ENCODE results near the gene ZFYVE27.

Gene ZFYVE27

GRCh38 chr10:97777143-97777542 is 40.2 kb downstream of the ZFYVE27 start:
- Histone ChIP-seq H3K4me3 (no peak overlapping the region), H3K9ac (ENCODE audit: insufficient read length) (no peak overlapping the region)

GRCh38 chr10:97778452-97779302 is 41.7 kb downstream of the ZFYVE27 start:
- TF ChIP-seq EZH2 (IDR thresholded peaks at IDR 0.05), result no peak
- TF ChIP-seq FOXP2 (optimal IDR thresholded peaks at IDR 0.05; ENCODE audit: control extremely low read depth, extremely low read length, insufficient read depth), result no peak
- no peak for TF ChIP-seq POLR2AphosphoS5 (IDR thresholded peaks at IDR 0.05; ENCODE audit: borderline replicate concordance, low read depth, low read length)
- no peak overlapping the region for H3K4me3 ChIP-seq
- no peak for DNase-seq (ENCODE audit: low read depth, low spot score)
- H3K27ac ChIP-seq, result no peak overlapping the region
- no peak overlapping the region for H3K9ac ChIP-seq (ENCODE audit: insufficient read length)
- no peaks in the 10 kb centered on the region for H3K9me3 ChIP-seq (ENCODE audit: low read depth, low read length)
- no peaks in the 10 kb centered on the region for H3K36me3 ChIP-seq (ENCODE audit: insufficient read depth, low read length)

More at GRCh38 chr10:97777143-97777542, 40.2 kb downstream of the ZFYVE27 start:
- no peak for DNase-seq (ENCODE audit: low read depth, low spot score)
- TF ChIP-seq POLR2AphosphoS5 (IDR thresholded peaks at IDR 0.05; ENCODE audit: borderline replicate concordance, low read depth, low read length), result no peak
- no peak for TF ChIP-seq FOXP2 (optimal IDR thresholded peaks at IDR 0.05; ENCODE audit: control extremely low read depth, extremely low read length, insufficient read depth)
- TF ChIP-seq EZH2 (IDR thresholded peaks at IDR 0.05), result no peak
- H3K36me3 ChIP-seq (ENCODE audit: insufficient read depth, low read length), result no peaks in the 10 kb centered on the region
- H3K9me3 ChIP-seq (ENCODE audit: low read depth, low read length), result no peaks in the 10 kb centered on the region
- H3K27ac ChIP-seq, result no peak overlapping the region

DNA sequence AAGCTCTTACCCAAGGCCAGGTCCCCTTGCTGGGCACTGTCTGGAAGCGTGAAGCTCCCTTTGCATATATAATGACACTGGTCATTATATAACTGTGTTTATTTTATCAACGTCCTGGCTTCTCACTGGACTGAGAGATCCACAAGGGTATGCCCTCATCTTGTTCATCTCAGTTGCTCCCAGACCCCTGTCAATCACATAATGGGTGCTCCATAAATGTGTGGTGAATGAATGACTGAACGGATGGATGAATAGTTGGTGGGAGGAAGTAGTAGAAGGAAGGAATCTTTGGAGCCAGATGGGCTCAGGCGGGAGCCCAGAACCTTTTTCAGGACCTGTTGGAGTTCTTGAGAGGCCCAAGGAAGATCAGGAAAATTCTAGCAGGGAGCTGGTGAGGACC is 42.6 kb downstream of the ZFYVE27 start:
- DNase-seq (ENCODE audit: low read depth, low spot score), result no peak
- Histone ChIP-seq H3K4me3 (no peak overlapping the region), H3K9me3 (ENCODE audit: low read depth, low read length) (no peaks in the 10 kb centered on the region), H3K27ac (no peak overlapping the region), H3K36me3 (ENCODE audit: insufficient read depth, low read length) (no peaks in the 10 kb centered on the region), H3K9ac (ENCODE audit: insufficient read length) (no peak overlapping the region)
- TF ChIP-seq FOXP2 (optimal IDR thresholded peaks at IDR 0.05; ENCODE audit: control extremely low read depth, extremely low read length, insufficient read depth), result no peak
- no peak for TF ChIP-seq POLR2AphosphoS5 (IDR thresholded peaks at IDR 0.05; ENCODE audit: borderline replicate concordance, low read depth, low read length)
- TF ChIP-seq EZH2 (IDR thresholded peaks at IDR 0.05), result no peak

DNA sequence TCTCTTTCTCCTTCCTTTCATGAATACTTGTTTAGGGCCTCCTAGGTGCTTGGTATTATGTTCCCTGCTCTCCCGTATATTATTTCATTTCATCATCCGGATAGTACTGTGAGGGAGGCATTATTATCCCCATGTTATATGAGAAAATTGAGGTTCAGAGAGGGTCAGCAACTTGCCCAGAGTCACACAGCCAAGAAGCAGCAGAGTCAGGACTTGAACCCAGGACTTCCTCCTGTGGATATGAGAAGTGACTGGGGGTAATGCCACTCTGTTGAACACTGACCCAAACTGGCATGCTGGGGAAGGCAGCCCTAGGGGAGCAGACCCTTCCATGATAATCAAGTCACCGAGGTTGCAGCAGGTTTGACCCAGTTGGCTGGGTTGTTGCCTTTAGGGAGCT is 43.0 kb downstream of the ZFYVE27 start:
- no peak for DNase-seq (ENCODE audit: low read depth, low spot score)
- no peak overlapping the region for H3K9ac ChIP-seq (ENCODE audit: insufficient read length)
- TF ChIP-seq POLR2AphosphoS5 (IDR thresholded peaks at IDR 0.05; ENCODE audit: borderline replicate concordance, low read depth, low read length) (no peak), EZH2 (IDR thresholded peaks at IDR 0.05) (no peak), FOXP2 (optimal IDR thresholded peaks at IDR 0.05; ENCODE audit: control extremely low read depth, extremely low read length, insufficient read depth) (no peak)
- H3K36me3 ChIP-seq (ENCODE audit: insufficient read depth, low read length), result no peaks in the 10 kb centered on the region
- H3K27ac ChIP-seq, result no peak overlapping the region
- no peaks in the 10 kb centered on the region for H3K9me3 ChIP-seq (ENCODE audit: low read depth, low read length)
- no peak overlapping the region for H3K4me3 ChIP-seq

- no peak for DNase-seq (ENCODE audit: low read depth, low spot score)
- Histone ChIP-seq H3K4me3 (no peak overlapping the region), H3K9me3 (ENCODE audit: low read depth, low read length) (no peaks in the 10 kb centered on the region), H3K36me3 (ENCODE audit: insufficient read depth, low read length) (no peaks in the 10 kb centered on the region), H3K27ac (no peak overlapping the region), H3K9ac (ENCODE audit: insufficient read length) (no peak overlapping the region)
- TF ChIP-seq FOXP2 (optimal IDR thresholded peaks at IDR 0.05; ENCODE audit: control extremely low read depth, extremely low read length, insufficient read depth), result no peak
- no peak for TF ChIP-seq POLR2AphosphoS5 (IDR thresholded peaks at IDR 0.05; ENCODE audit: borderline replicate concordance, low read depth, low read length)
- TF ChIP-seq EZH2 (IDR thresholded peaks at IDR 0.05), result no peak
Measured at GRCh38 chr10:97780841-97781617, 44.1 kb downstream of the ZFYVE27 start.

DNA sequence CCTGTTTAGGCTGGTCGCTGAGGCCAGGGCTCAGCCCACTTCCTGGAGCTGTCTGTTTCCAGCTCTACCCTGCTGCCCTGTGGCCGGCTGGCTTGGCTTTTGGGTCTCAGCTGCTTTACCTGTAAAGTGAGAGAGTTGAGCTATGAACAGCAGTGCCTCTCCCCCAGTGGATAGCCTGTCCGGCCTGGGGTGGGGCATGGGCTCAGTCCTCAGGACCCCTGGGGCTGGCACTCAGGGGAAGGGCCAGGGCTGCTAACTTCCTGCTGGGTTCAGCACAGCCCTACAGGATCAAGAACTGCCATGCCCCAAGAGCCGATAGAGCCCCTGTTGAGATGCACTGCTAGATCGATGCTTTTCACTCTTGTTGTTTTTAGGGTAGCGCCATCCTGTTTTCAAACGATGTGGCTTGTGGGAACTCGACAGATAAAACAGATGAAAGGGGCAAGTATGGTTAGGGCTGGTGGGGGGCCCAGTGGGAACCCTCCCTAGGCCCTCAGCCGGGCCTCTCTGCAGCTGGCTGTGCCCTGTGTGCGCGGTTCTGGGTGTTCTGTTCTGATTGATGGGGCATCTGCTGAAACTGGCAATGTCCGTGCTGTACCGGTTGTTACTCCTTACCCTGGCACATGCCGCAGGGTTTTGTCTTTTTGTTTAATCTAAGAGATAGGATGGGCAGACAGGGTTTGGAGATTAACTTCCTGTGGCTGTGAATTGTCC is 44.8 kb downstream of the ZFYVE27 start:
- no peak overlapping the region for H3K4me3 ChIP-seq
- no peaks in the 10 kb centered on the region for H3K36me3 ChIP-seq (ENCODE audit: insufficient read depth, low read length)
- no peak overlapping the region for H3K27ac ChIP-seq
- no peak for DNase-seq (ENCODE audit: low read depth, low spot score)
- H3K9me3 ChIP-seq (ENCODE audit: low read depth, low read length), result no peaks in the 10 kb centered on the region
- TF ChIP-seq EZH2 (IDR thresholded peaks at IDR 0.05) (no peak), POLR2AphosphoS5 (IDR thresholded peaks at IDR 0.05; ENCODE audit: borderline replicate concordance, low read depth, low read length) (no peak), FOXP2 (optimal IDR thresholded peaks at IDR 0.05; ENCODE audit: control extremely low read depth, extremely low read length, insufficient read depth) (no peak)
- no peak overlapping the region for H3K9ac ChIP-seq (ENCODE audit: insufficient read length)

- TF ChIP-seq EZH2 (IDR thresholded peaks at IDR 0.05), result no peak
- no peak for TF ChIP-seq POLR2AphosphoS5 (IDR thresholded peaks at IDR 0.05; ENCODE audit: borderline replicate concordance, low read depth, low read length)
- TF ChIP-seq FOXP2 (optimal IDR thresholded peaks at IDR 0.05; ENCODE audit: control extremely low read depth, extremely low read length, insufficient read depth), result no peak
- Histone ChIP-seq H3K9ac (ENCODE audit: insufficient read length) (no peak overlapping the region), H3K9me3 (ENCODE audit: low read depth, low read length) (no peaks in the 10 kb centered on the region), H3K36me3 (ENCODE audit: insufficient read depth, low read length) (no peaks in the 10 kb centered on the region), H3K27ac (no peak overlapping the region), H3K4me3 (no peak overlapping the region)
- DNase-seq (ENCODE audit: low read depth, low spot score), result no peak
Measured at GRCh38 chr10:97782455-97783228, 45.7 kb downstream of the ZFYVE27 start.
